GM10847 (cell line): ENCODE results near the gene NAA38.

ENCODE experiments used
- POLR2A ChIP-seq: IDR thresholded peaks from 2 replicates; pipeline ENCODE4 v1.6.1; 2011; ENCODE audit not compliant: insufficient read length; ENCODE audit errors: extremely low read depth

NAA38 gene

GRCh38 chr17:7858522-7858810 is 1.1 kb upstream of the NAA38 start:
- TF ChIP-seq POLR2A = no peak

DNA sequence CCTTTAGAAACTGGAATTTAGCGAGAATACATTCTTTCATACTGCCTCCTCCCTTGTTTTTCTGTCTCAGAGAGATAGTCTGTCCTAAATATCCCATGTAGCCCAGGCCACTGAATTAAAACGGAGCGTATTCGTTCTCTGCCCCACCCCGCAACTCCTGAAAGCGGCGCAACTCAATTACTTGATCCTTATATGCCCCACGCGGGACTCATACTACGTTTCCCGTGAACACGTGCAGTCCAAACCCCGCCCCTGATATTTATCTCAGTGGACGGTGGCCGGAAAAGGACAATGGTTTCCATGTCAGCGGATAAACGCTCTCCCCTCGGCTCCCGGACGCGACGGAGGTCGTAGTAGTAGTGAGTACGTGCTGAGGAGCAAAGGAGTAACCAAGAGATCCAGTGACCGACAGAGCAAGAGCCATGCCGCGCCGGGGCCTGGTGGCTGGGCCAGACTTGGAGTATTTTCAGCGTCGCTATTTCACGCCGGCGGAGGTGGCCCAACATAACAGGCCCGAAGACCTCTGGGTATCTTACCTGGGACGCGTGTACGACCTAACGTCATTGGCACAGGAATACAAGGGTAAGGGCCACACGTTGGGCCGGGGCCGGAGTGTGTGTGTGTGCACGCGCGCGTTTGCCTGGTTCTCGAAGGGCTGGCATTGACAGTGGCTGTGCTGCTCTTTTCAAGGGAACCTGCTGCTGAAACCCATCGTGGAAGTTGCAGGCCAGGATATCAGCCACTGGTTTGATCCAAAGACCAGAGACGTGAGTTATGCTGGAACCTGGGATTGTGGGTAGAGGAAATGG is 558 bp upstream of the NAA38 start, which contains the start of gene CYB5D1:
CYB5D1 (plus strand) TSS at position 291 of the 809 bp plus-strand sequence; CDS start at position 423, 132 bp downstream.
- TF ChIP-seq POLR2A = no peak

DNA sequence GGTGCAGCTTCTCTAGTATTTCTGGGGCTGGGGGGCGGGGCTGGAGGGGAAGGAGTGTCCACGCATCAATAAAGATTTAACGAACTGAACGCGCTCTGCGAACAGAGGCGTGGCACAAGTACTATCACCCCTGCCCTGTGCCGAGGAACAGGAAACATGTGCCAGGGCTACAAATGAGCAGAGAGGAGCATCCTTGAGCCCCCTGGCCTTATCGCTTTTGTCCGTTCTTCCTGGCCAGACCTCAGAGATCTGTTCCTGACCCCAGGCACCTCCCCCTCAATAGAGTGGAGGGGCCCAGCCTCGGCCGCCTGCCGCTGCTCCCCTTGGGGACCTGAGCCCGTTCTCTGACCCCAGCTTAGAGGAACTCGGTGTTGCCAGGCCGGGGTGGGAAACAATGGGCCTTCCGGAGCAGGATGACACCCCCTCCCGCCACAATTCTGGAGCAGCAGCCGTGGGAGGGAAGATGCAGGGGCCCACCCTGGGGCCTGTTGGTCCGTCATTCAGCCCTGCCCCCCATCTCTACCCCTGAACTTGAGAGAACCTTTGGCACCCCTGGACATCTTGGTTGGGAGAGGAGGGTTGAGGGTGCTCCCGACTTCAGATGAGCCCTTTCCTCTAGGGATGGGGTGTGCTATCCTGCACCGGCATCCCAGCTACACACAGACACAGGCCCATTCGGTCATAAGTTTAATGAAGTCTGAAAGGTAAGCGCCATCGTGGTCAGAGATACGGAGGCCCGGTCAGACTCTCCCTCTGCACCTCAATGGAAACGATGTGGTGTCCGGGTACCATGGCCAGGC is 1.1 kb downstream of the NAA38 start:
- TF ChIP-seq POLR2A = no peak

DNA sequence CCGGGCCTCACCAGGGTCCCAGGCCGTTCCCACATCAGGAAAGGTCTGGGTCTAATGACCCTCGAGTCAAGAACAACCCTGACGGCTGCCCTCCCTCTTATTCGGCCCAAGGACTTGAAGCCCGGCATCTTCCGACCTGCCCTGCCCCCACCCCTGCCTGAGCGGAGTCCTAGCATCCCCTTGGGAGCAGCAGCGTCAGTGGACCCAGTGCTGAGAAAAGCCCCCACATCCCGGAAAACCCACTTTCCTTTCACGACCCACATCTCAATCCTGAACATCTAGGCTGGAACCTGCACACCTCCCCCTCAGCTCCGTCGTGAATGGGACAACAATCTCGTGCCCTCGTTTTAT is 1.7 kb downstream of the NAA38 start:
- no peak for TF ChIP-seq POLR2A

DNA sequence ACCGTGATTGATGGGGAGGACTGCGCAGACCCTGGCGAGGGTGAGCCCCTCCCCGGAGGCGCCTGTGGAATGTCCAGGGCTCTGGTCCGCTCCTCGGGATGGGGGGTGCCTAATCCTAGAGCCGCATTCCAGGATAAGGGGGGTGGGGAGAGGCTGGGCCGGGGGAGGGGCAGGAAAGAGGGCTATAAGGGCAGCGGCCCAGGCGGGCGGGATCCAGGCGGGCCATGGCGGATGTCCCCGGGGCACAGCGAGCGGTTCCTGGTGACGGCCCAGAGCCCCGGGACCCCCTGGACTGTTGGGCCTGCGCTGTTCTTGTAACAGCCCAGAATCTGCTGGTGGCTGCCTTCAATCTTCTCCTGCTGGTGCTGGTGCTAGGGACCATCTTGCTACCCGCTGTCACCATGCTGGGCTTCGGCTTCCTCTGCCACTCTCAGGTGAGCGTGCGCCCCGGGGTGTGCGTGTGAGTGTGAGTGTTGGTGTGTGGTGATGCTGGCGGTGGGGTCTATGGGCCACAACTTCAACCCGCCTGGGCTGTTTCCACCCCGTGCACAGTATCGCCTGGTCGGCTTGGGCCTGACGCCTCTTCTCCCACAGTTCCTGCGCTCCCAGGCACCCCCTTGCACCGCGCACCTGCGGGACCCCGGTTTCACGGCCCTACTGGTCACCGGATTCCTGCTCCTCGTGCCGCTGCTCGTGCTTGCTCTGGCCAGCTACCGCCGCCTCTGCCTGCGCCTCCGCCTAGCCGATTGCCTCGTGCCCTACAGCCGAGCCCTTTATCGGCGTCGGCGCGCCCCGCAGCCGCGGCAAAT is 2.3 kb downstream of the NAA38 start, which contains the start of gene TMEM88:
TMEM88 (plus strand) TSS at position 216 of the 809 bp plus-strand sequence; CDS start at position 225, 9 bp downstream.
- TF ChIP-seq POLR2A = no peak

- TF ChIP-seq POLR2A = no peak
These were observed 3.1 kb downstream of the NAA38 start for GRCh38 chr17:7854078-7854777.

DNA sequence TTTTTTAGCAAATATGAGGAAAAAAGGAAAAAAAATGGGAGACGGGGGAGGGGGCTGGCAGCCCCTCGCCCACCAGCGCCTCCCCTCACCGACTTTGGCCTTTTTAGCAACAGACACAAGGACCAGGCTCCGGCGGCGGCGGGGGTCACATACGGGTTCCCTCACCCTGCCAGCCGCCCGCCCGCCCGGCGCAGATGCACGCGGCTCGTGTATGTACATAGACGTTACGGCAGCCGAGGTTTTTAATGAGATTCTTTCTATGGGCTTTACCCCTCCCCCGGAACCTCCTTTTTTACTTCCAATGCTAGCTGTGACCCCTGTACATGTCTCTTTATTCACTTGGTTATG is 3.7 kb downstream of the NAA38 start:
- no peak for TF ChIP-seq POLR2A

DNA sequence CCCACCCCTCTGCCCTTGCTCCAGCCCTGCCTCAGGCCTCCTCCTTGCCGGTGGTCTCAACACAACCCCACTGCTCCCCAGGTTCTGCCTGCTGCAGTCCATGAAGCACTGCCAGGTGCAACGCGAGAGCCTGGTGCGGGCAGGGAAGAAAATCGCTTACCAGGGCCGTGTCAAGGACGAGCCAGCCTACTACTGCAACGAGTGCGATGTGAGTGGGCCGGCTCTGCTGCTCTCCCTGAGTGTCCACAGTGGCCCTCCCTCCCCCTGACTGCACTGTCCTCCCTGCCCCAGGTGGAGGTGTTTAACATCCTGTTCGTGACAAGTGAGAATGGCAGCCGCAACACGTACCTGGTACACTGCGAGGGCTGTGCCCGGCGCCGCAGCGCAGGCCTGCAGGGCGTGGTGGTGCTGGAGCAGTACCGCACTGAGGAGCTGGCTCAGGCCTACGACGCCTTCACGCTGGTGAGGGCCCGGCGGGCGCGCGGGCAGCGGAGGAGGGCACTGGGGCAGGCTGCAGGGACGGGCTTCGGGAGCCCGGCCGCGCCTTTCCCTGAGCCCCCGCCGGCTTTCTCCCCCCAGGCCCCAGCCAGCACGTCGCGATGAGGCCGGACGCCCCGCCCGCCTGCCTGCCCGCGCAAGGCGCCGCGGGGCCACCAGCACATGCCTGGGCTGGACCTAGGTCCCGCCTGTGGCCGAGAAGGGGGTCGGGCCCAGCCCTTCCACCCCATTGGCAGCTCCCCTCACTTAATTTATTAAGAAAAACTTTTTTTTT is 4.3 kb downstream of the NAA38 start:
- TF ChIP-seq POLR2A = no peak

- no peak for TF ChIP-seq POLR2A
These were observed 5.1 kb downstream of the NAA38 start for GRCh38 chr17:7852262-7852670.

DNA sequence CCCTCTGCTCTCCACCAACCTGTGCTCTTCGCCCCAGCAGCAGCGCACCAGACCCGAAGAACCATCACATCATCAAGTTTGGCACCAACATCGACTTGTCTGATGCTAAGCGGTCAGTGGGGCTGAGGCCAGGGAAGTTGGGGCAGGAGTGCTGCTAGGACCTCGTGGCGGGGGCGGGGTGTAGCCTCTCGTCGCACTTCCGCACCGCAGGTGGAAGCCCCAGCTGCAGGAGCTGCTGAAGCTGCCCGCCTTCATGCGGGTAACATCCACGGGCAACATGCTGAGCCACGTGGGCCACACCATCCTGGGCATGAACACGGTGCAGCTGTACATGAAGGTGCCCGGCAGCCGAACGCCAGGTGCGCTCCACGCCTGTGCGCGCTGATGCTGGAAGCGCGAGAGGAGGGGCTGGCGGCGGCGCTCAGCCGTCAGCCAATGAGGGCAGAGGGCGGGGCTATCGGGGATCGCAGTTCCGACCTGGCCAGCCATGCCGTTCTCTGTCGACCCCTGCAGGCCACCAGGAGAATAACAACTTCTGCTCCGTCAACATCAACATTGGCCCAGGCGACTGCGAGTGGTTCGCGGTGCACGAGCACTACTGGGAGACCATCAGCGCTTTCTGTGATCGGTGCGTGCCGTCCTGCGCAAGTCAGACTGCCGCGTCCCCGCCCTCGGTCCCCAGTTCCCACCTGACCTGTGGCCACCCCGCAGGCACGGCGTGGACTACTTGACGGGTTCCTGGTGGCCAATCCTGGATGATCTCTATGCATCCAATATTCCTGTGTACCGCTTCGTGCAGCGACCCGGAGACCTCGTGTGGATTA is 5.7 kb downstream of the NAA38 start:
- peak; percentile 64 for TF ChIP-seq POLR2A

- TF ChIP-seq POLR2A = no peak
These were observed 6.5 kb downstream of the NAA38 start for GRCh38 chr17:7850701-7851437.

DNA sequence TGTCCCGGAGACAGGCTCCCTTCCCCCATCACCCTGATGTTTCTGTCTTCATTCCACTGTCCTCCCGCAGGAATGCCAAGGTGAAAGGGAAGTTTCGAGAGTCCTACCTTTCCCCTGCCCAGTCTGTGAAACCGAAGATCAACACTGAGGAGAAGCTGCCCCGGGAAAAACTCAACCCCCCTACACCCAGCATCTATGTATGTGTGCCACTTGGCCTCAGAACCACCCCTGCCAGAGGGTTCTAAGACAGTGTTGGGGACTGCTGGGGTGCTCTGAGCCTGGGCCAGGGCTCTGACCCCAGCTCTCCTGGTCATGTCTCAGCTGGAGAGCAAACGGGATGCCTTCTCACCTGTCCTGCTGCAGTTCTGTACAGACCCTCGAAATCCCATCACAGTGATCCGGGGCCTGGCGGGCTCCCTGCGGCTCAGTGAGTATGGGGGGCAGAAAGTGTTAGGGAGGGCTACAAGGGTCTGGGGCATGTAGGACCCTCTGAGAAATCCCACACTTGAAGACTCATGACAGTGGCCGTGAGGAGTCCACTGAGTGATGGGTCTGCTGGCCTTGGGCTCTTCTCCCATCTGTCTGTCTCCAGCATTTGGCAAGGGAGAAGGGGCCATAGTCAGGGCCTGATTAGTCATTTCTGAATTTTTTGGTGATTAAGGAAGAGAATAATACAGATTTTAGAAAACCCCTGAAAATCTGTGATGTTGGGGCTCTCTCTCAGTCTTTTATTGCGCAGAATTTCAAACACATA is 7.4 kb downstream of the NAA38 start:
- no peak for TF ChIP-seq POLR2A
